Trophoblast cell (in vitro differentiated cells and primary cell): ENCODE measurements around the gene ESPL1.
"Not testable (repeated sequence)": the region's sequence is repeated elsewhere in the genome, so short reads cannot be mapped to it uniquely, and the experiment has no call there.

ENCODE experiments used
- DNase-seq, 2 donors: peaks; one replicate each; pipeline ENCODE4 v3.0.0-alpha.2; 2016
- H2AFZ ChIP-seq: 2 replicates; pipeline ENCODE4 v1.6.1; 2013; ENCODE audit warnings: low read length, moderate library complexity, mild to moderate bottlenecking; ENCODE audit not compliant: insufficient read depth, poor library complexity
- H2AK5ac ChIP-seq: 2 replicates; pipeline ENCODE4 v1.6.1; 2013; ENCODE audit warnings: mild to moderate bottlenecking, low read length
- H2BK120ac ChIP-seq: 2 replicates; pipeline ENCODE4 v1.6.1; 2013; ENCODE audit warnings: low read length, mild to moderate bottlenecking, moderate library complexity; ENCODE audit not compliant: insufficient read depth, poor library complexity
- H2BK12ac ChIP-seq: 2 replicates; pipeline ENCODE4 v1.6.1; 2013; ENCODE audit warnings: mild to moderate bottlenecking, low read length, moderate library complexity
- H2BK5ac ChIP-seq: 2 replicates; pipeline ENCODE4 v1.6.1; 2013; ENCODE audit warnings: low read length, low read depth, moderate library complexity, mild to moderate bottlenecking; ENCODE audit not compliant: poor library complexity
- H3K14ac ChIP-seq: 2 replicates; pipeline ENCODE4 v1.6.1; 2013; ENCODE audit warnings: mild to moderate bottlenecking, low read length
- H3K18ac ChIP-seq: 2 replicates; pipeline ENCODE4 v1.6.1; 2013; ENCODE audit warnings: mild to moderate bottlenecking, low read length
- H3K23ac ChIP-seq: 2 replicates; pipeline ENCODE4 v1.6.1; 2013; ENCODE audit warnings: low read length
- H3K27ac ChIP-seq: 2 replicates; pipeline ENCODE4 v1.5.1; 2013; ENCODE audit warnings: low read depth, mild to moderate bottlenecking, inconsistent platforms, low read length, moderate library complexity
- H3K27me3 ChIP-seq: 2 replicates; pipeline ENCODE4 v1.6.1; 2013; ENCODE audit warnings: inconsistent platforms, mild to moderate bottlenecking, low read length, moderate library complexity; ENCODE audit not compliant: insufficient read depth
- H3K36me3 ChIP-seq, 2 experiments: 1 replicate in 1 of 2; 2 replicates in 1 of 2; pipeline ENCODE4 v1.6.1; 2013; ENCODE audit warnings: low read length in 2 of 2, mild to moderate bottlenecking in 2 of 2, moderate library complexity in 1 of 2; ENCODE audit not compliant: insufficient read depth in 2 of 2, control insufficient read depth in 1 of 2
- H3K4ac ChIP-seq: 2 replicates; pipeline ENCODE4 v1.6.1; 2013; ENCODE audit warnings: low read depth, mild to moderate bottlenecking, low read length, moderate library complexity
- H3K4me1 ChIP-seq, 2 experiments: 1 replicate in 1 of 2; 2 replicates in 1 of 2; pipeline ENCODE4 v1.6.1; 2013; ENCODE audit warnings: low read length in 2 of 2, mild to moderate bottlenecking in 2 of 2, moderate library complexity in 1 of 2; ENCODE audit not compliant: insufficient read depth in 2 of 2, control insufficient read depth in 1 of 2
- H3K4me2 ChIP-seq: 2 replicates; pipeline ENCODE4 v1.6.1; 2013; ENCODE audit warnings: inconsistent platforms, mild to moderate bottlenecking, low read length, moderate library complexity
- H3K4me3 ChIP-seq: 2 replicates; pipeline ENCODE4 v1.5.1; 2013; ENCODE audit warnings: mild to moderate bottlenecking, low read depth, low read length, inconsistent platforms
- H3K79me1 ChIP-seq: one replicate; pipeline ENCODE4 v1.6.1; 2013; ENCODE audit warnings: low read length
- H3K79me2 ChIP-seq: 2 replicates; pipeline ENCODE4 v1.6.1; 2013; ENCODE audit warnings: low read length, mild to moderate bottlenecking; ENCODE audit not compliant: control insufficient read depth, insufficient read depth, poor library complexity
- H3K9ac ChIP-seq: 2 replicates; pipeline ENCODE4 v1.6.1; 2013; ENCODE audit warnings: mild to moderate bottlenecking, low read length
- H3K9me3 ChIP-seq: 2 replicates; pipeline ENCODE4 v1.6.1; 2013; ENCODE audit warnings: low read depth, mild to moderate bottlenecking, control low read depth, inconsistent platforms, low read length; ENCODE audit not compliant: insufficient read depth
- H4K12ac ChIP-seq: 2 replicates; pipeline ENCODE4 v1.6.1; 2013; ENCODE audit warnings: low read depth, mild to moderate bottlenecking, low read length, moderate library complexity
- H4K8ac ChIP-seq: 2 replicates; pipeline ENCODE4 v1.6.1; 2013; ENCODE audit warnings: low read depth, mild to moderate bottlenecking, low read length, moderate library complexity
- H4K91ac ChIP-seq: one replicate; pipeline ENCODE4 v1.6.1; 2013; ENCODE audit warnings: low read depth, mild to moderate bottlenecking, low read length, moderate library complexity
- whole genome bisulfite sequencing: extraction: QIAGEN DNeasy Blood & Tissue Kit; methylation state at CpG from one replicate; pipeline ENCODE4 v1.1.7; 2013; ENCODE audit warnings: missing lambda C conversion rate; ENCODE audit not compliant: insufficient read length, insufficient coverage; ENCODE audit errors: extremely low coverage; 5-methylcytosine and 5-hydroxymethylcytosine counted together

ESPL1 gene

GRCh38 chr12:53328043-53328435, 59.9 kb downstream of the ESPL1 start:
- Histone ChIP-seq H3K4me1 (peaks cover 0 to 10% of the 10 kb centered on the region in 2 experiments), H2BK120ac (no peak overlapping the region), H3K4me3 (no peak overlapping the region), H3K36me3 (no peaks in the 10 kb centered on the region), H3K79me1 (peaks cover 4% of the 10 kb centered on the region), H4K12ac (no peak overlapping the region), H3K14ac (no peak overlapping the region), H3K9me3 (peaks cover 2% of the 10 kb centered on the region), H2AFZ (no peak overlapping the region), H3K23ac (no peak overlapping the region), H4K91ac (no peak overlapping the region), H3K79me2 (no peaks in the 10 kb centered on the region), H2BK12ac (no peak overlapping the region), H3K4me2 (no peak overlapping the region), H4K8ac (no peak overlapping the region), H3K27ac (no peak overlapping the region), H3K27me3 (peaks cover 19% of the 10 kb centered on the region), H2BK5ac (no peak overlapping the region), H2AK5ac (no peak overlapping the region), H3K4ac (no peak overlapping the region), H3K9ac (no peak overlapping the region), H3K18ac (no peak overlapping the region)
- WGBS = no CpG with 5 or more reads among the region's 16 CpGs
- no peak for DNase-seq

DNA sequence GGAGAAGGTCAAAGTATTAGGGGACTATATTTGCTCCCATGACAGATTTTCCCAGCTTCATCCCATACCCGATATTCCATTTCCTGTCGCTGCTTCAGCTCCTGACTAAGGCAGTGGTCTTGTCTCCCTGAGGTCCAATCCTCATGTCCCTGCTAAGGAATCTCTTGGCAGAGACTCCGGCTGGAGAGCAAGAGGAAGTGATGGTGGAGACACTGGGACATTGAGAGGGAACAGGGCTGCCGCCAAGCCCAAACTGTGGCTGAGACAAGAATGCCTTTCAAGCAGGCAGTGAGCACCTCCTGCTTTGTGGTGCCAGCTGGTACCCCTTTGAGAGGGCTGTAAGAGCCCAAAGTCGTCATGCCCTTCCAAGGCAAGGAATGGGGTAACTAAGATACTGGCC, 62.6 kb downstream of the ESPL1 start:
- Histone ChIP-seq H3K18ac (no peak overlapping the region), H3K27me3 (peaks cover 12% of the 10 kb centered on the region), H3K23ac (no peak overlapping the region), H2BK12ac (no peak overlapping the region), H2BK5ac (no peak overlapping the region), H3K27ac (no peak overlapping the region), H3K9me3 (peaks cover 2% of the 10 kb centered on the region), H3K4me2 (no peak overlapping the region), H4K12ac (no peak overlapping the region), H2BK120ac (no peak overlapping the region), H3K9ac (no peak overlapping the region), H2AK5ac (no peak overlapping the region), H3K4ac (no peak overlapping the region), H4K91ac (no peak overlapping the region), H3K14ac (no peak overlapping the region), H3K36me3 (no peaks in the 10 kb centered on the region), H3K79me2 (no peaks in the 10 kb centered on the region), H3K79me1 (no peaks in the 10 kb centered on the region), H3K4me1 (peaks cover 0 to 2% of the 10 kb centered on the region in 2 experiments), H2AFZ (no peak overlapping the region), H3K4me3 (no peak overlapping the region), H4K8ac (no peak overlapping the region)
- no peak for DNase-seq
- WGBS = no CpG with 5 or more reads among the region's 5 CpGs

- H3K4ac ChIP-seq, H3K27me3 ChIP-seq, DNase-seq, H3K4me1 ChIP-seq, H4K8ac ChIP-seq, H3K36me3 ChIP-seq, H4K12ac ChIP-seq, H2BK12ac ChIP-seq, H3K79me2 ChIP-seq, H3K18ac ChIP-seq, H3K23ac ChIP-seq, H3K79me1 ChIP-seq, H3K9ac ChIP-seq, H3K4me3 ChIP-seq, H2BK120ac ChIP-seq, H3K27ac ChIP-seq, H4K91ac ChIP-seq, H2AK5ac ChIP-seq, H3K9me3 ChIP-seq, H2BK5ac ChIP-seq, H3K14ac ChIP-seq, H3K4me2 ChIP-seq, H2AFZ ChIP-seq: not testable (repeated sequence)
Observed at GRCh38 chr12:53332339-53332738, 64.2 kb downstream of the ESPL1 start.

- Histone ChIP-seq H4K8ac (no peak overlapping the region), H3K9ac (no peak overlapping the region), H3K4me1 (peaks cover 0 to 3% of the 10 kb centered on the region in 2 experiments), H3K4me3 (no peak overlapping the region), H4K12ac (no peak overlapping the region), H3K79me2 (no peaks in the 10 kb centered on the region), H3K14ac (no peak overlapping the region), H3K18ac (no peak overlapping the region), H3K79me1 (no peaks in the 10 kb centered on the region), H3K23ac (no peak overlapping the region), H4K91ac (no peak overlapping the region), H2BK120ac (no peak overlapping the region), H3K36me3 (no peaks in the 10 kb centered on the region), H2AFZ (no peak overlapping the region), H2BK12ac (no peak overlapping the region), H3K4ac (no peak overlapping the region), H2AK5ac (no peak overlapping the region), H3K9me3 (peaks cover 2% of the 10 kb centered on the region), H2BK5ac (no peak overlapping the region), H3K27ac (no peak overlapping the region), H3K27me3 (no peaks in the 10 kb centered on the region), H3K4me2 (no peak overlapping the region)
- no peak for DNase-seq
- WGBS = no CpG with 5 or more reads among the region's 15 CpGs
Observed at GRCh38 chr12:53332744-53333143, 64.6 kb downstream of the ESPL1 start.
